GM10266 (cell line): ENCODE results near the gene LRRC23.
"Not testable (repeated sequence)": the region's sequence is repeated elsewhere in the genome, so short reads cannot be mapped to it uniquely, and the experiment has no call there.

Experiments
- DNase-seq: peaks from one replicate; pipeline ENCODE4 v3.0.0; 2012; ENCODE audit errors: extremely low spot score
- CTCF ChIP-seq: IDR thresholded peaks from 2 replicates; pipeline ENCODE4 v1.5.1; 2012; ENCODE audit warnings: mild to moderate bottlenecking, low read depth; ENCODE audit not compliant: control insufficient read depth, insufficient read depth; ENCODE audit errors: missing control alignments

Gene LRRC23

GRCh38 chr12:6890789-6891645, 13.6 kb upstream of the LRRC23 start:
- peak; percentile 92 for TF ChIP-seq CTCF
- peak; percentile 97 for DNase-seq

GRCh38 chr12:6891646-6892001, 13.0 kb upstream of the LRRC23 start:
- no peak for DNase-seq
- TF ChIP-seq CTCF, result no peak

- DNase-seq, result not testable (repeated sequence)
Measured at GRCh38 chr12:6892683-6893082, 11.9 kb upstream of the LRRC23 start.

- DNase-seq, result no peak
- no peak for TF ChIP-seq CTCF
Measured at GRCh38 chr12:6894321-6894720, 10.3 kb upstream of the LRRC23 start.

- TF ChIP-seq CTCF, result no peak
- no peak for DNase-seq
Measured at GRCh38 chr12:6896846-6897435, 7.7 kb upstream of the LRRC23 start.

- no peak for DNase-seq
- no peak for TF ChIP-seq CTCF
Measured at GRCh38 chr12:6899427-6899826, 5.2 kb upstream of the LRRC23 start.

GRCh38 chr12:6899837-6900519, 4.6 kb upstream of the LRRC23 start:
- no peak for TF ChIP-seq CTCF
- no peak for DNase-seq
